Heart right ventricle (tissue), 16 donors: ENCODE data around the gene FUBP3. TPM values are rescaled to one million over a fixed set of nuclear protein-coding genes. Genes with fewer than 3 reads are reported as not detected.

Experiments
- ATAC-seq, 8 donors: fragments of 200-7000 bp; cut with Tn5 transposase; one replicate each; pipeline ENCODE4 v1.9.1; 2020; ENCODE audit warnings: mild to moderate bottlenecking in 8 of 8, moderate library complexity in 8 of 8, moderate number of reproducible peaks in 1 of 8
- DNase-seq, 2 donors: peaks; one replicate each; pipeline ENCODE4 v3.0.0-alpha.2; 2020
- H3K27ac ChIP-seq, 10 donors: fragments of 200-600 bp; sonication (generic) in 2 of 10; one replicate each; pipeline versions ENCODE4 v1.5.0 to v1.8.0; 2020 to 2022; ENCODE audit warnings: mild to moderate bottlenecking in 3 of 10
- H3K27me3 ChIP-seq, 7 donors: fragments of 200-600 bp; one replicate each; pipeline ENCODE4 v1.8.0; 2021 to 2022; ENCODE audit warnings: mild to moderate bottlenecking in 2 of 7
- H3K36me3 ChIP-seq, 9 donors: fragments of 200-600 bp; sonication (generic) in 1 of 9; one replicate each; pipeline versions ENCODE4 v1.5.0 to v1.8.0; 2020 to 2022; ENCODE audit warnings: mild to moderate bottlenecking in 2 of 9
- H3K4me1 ChIP-seq, 9 donors: fragments of 200-600 bp; sonication (generic) in 1 of 9; one replicate each; pipeline versions ENCODE4 v1.5.0 to v1.8.0; 2020 to 2022; ENCODE audit warnings: mild to moderate bottlenecking in 4 of 9
- H3K4me3 ChIP-seq, 10 donors: fragments of 200-600 bp; sonication (generic) in 2 of 10; one replicate each; pipeline versions ENCODE4 v1.5.0 to v1.8.0; 2020 to 2022; ENCODE audit warnings: mild to moderate bottlenecking in 7 of 10, moderate library complexity in 2 of 10
- H3K9me3 ChIP-seq, 11 donors: fragments of 200-600 bp in 10 of 11; sonication (generic) in 2 of 11; one replicate each; pipeline versions ENCODE4 v1.5.0 to v1.8.0; 2013 to 2022; ENCODE audit warnings: mild to moderate bottlenecking in 2 of 11, control low read depth in 1 of 11, moderate library complexity in 1 of 11
- CTCF ChIP-seq, 9 donors: fragments of 200-600 bp; sonication (generic) in 2 of 9; IDR thresholded peaks; one replicate each; pipeline versions ENCODE4 v1.5.0 to v1.8.0; 2021 to 2022; ENCODE audit warnings: antibody characterized with exemption in 9 of 9, mild to moderate bottlenecking in 5 of 9, moderate library complexity in 1 of 9
- WGBS, 2 donors: extraction: QIAGEN DNeasy Blood & Tissue Kit; methylation state at CpG; one replicate each; pipeline ENCODE4 v1.1.7; 2013; ENCODE audit warnings: inconsistent platforms in 1 of 2; 5-methylcytosine and 5-hydroxymethylcytosine counted together
- intact Hi-C, 10 donors: fragments of 100-400 bp; cut with DNase I; formaldehyde crosslinking; loops; one replicate each; pipeline versions ENCODE4 v1.11.1 to v1.14.2; 2022
- long read RNA-seq, 3 donors: library from polyadenylated mRNA; unstranded; transcript quantifications; one replicate each; pipeline ENCODE4 v2.0.0, GENCODE V29; 2020 to 2021
- polyA plus RNA-seq, 2 donors: library from polyadenylated mRNA; stranded (reverse); fragments of 200-250 nt; gene quantifications; one replicate each; pipeline ENCODE4 v1.2.3, GENCODE V29; 2013
- total RNA-seq, 10 donors: library from RNA; stranded (reverse); fragmentation: NEBNext Ultra II Directional in 3 of 10; extraction: Animal tissue kit (Norgen Biotek cat#: 25700) in 3 of 10; gene quantifications; one replicate each; pipeline versions ENCODE4 v1.2.1 to v1.2.4, GENCODE V29; 2021 to 2023
- donor health status: Arrhythmogenic right ventricular cardiomyopathy.
- donor health status: ischemic (EF 13 %, LVEDD 7.1; RV severe dilation, severe dysfunction).
- donor health status: healthy with polysubstance abuse.
- donor health status: DM: no; HTN: yes; CAD: no.
- donor health status: DM: no; HTN: no; CAD: no.
- donor health status: ischemic (EF 25% LVEDD 6.9; RV normal size, moderate dysfunction).
- donor health status: ischemic (EF 25% LVEDD 5.7; RV mildly dilated, moderate dysfunction).
- donor health status: healthy.
- donor health status: DM: yes; HTN: yes; CAD: no.
- donor health status: Ischemic cardiomyopathy.
- donor health status: ischemic (EF 35%, LVEDD 5.7; RV mildly dilated, moderate dysfunction).
- donor health status: nonischemic (EF 11% LVEDD 7.7; RV severe dilation, severe dysfunction).
- donor health status: DM: yes; HTN: yes; CAD: no.
- donor health status: PGD.
- donor health status: ischemic (EF 29% LVEDD 5.4; RV normal size, mild dysfunction).
- donor health status: nonischemic (EF 23%, LVEDD 6.1; RV moderate dilation, normal function).

The FUBP3 gene
- total RNA-seq (10 to 100 TPM; 20.5 to 40.3 (median 27.7) TPM), polyA plus RNA-seq (10 to 100 TPM; 16.8 to 19.4 TPM)
- long read RNA-seq, donor 1, transcript FUBP3-201 (19 exons, 3,124 nt), result major isoform, 17 of 44 reads
- long read RNA-seq, donor 1, partial matches to known transcripts, result 11 of 44 reads
- long read RNA-seq, donor 1, other reads (novel, unspliced or antisense), result 14 of 44 reads
- long read RNA-seq, donor 2, transcript FUBP3-201 (19 exons, 3,124 nt), result major isoform, 18 of 60 reads
- long read RNA-seq, donor 2, partial matches to known transcripts, result 12 of 60 reads
- long read RNA-seq, donor 2, other reads (novel, unspliced or antisense), result 29 of 60 reads
- long read RNA-seq, donor 3, transcript FUBP3-201 (19 exons, 3,124 nt), result major isoform, 11 of 30 reads
- long read RNA-seq, donor 3, partial matches to known transcripts, result 10 of 30 reads
- long read RNA-seq, donor 3, other reads (novel, unspliced or antisense), result 9 of 30 reads

GRCh38 chr9:130578865-130579737, at the start of gene FUBP3:
Gene FUBP3, plus strand, starts transcription at chr9:130579577. Its CDS starts 104 bp downstream, at chr9:130579681.
- Histone ChIP-seq H3K9me3 (no peaks in the 10 kb centered on the region), H3K36me3 (peaks cover 0 to 18% (median 0%) of the 10 kb centered on the region in 9 donors), H3K27me3 (no peaks in the 10 kb centered on the region), H3K4me3 (peak within 1 kb of the TSS; percentile 73 to 100 (median 89)), H3K4me1 (peaks cover 11 to 63% (median 45%) of the 10 kb centered on the region in 9 donors), H3K27ac (peak within 1 kb of the TSS; percentile 86 to 97 (median 96))
- TF ChIP-seq CTCF (IDR thresholded peaks at IDR 0.05), result no peak
- DNase-seq (peak; percentile 94 to 96), ATAC-seq (peak; percentile 95 to 99 (median 98))
- 1% methylated on average over 67 to 74 of the region's 74 CpGs for WGBS, 2 donors
- intact Hi-C loops, result loop anchor here in 2 of 10 donors (5.0 to 10.0 kb wide), 3 partner anchors 42 to 114 kb away; no protein-coding TSS in a partner anchor

- peak overlapping the region in 2 of 10 donors; percentile 7 to 47 for H3K27ac ChIP-seq
- peaks cover 0 to 26% (median 17%) of the 10 kb centered on the region in 7 donors for H3K27me3 ChIP-seq
- ATAC-seq (peak in 7 of 8 donors; percentile 54 to 84 (median 79)), DNase-seq (peak; percentile 54 to 63)
- TF ChIP-seq CTCF (IDR thresholded peaks at IDR 0.05), result no peak
- intact Hi-C loops, result no loop called here
- peaks cover 0 to 10% (median 0%) of the 10 kb centered on the region in 9 donors for H3K4me1 ChIP-seq
- no peak overlapping the region for H3K4me3 ChIP-seq
- no peaks in the 10 kb centered on the region for H3K36me3 ChIP-seq
- WGBS, 2 donors, result 31 to 47% methylated on average over 9 of the region's 9 CpGs
- H3K9me3 ChIP-seq, result no peaks in the 10 kb centered on the region
These were observed 48.4 kb upstream of the FUBP3 start for GRCh38 chr9:130530938-130531337.

- H3K27me3 ChIP-seq, result peaks cover 0 to 29% (median 22%) of the 10 kb centered on the region in 7 donors
- intact Hi-C loops, result no loop called here
- DNase-seq (no peak), ATAC-seq (no peak)
- H3K27ac ChIP-seq, result no peak overlapping the region
- peaks cover 0 to 15% (median 0%) of the 10 kb centered on the region in 9 donors for H3K4me1 ChIP-seq
- H3K36me3 ChIP-seq, result no peaks in the 10 kb centered on the region
- no peak for TF ChIP-seq CTCF (IDR thresholded peaks at IDR 0.05)
- 89 to 91% methylated on average over 8 of the region's 8 CpGs for WGBS, 2 donors
- no peaks in the 10 kb centered on the region for H3K9me3 ChIP-seq
- no peak overlapping the region for H3K4me3 ChIP-seq
These were observed 47.7 kb upstream of the FUBP3 start for GRCh38 chr9:130531670-130532069.
